ENCODE data around the gene PRPSAP1. TPM values are rescaled to one million over a fixed set of nuclear protein-coding genes. Genes with fewer than 3 reads are reported as not detected.

Gene PRPSAP1
- total RNA-seq, 1 donor = 48.1 TPM

- TF ChIP-seq CTCF (IDR thresholded peaks at IDR 0.05; ENCODE audit: insufficient read depth, low read length) = no peak
- H3K4me3 ChIP-seq (ENCODE audit: low read depth, low read length) = no peak overlapping the region
- no peak for DNase-seq (ENCODE audit: low read depth)
These were observed 16.8 kb downstream of the PRPSAP1 start for GRCh38 chr17:76336756-76337412.

- no peak for DNase-seq (ENCODE audit: low read depth)
- no peak for TF ChIP-seq CTCF (IDR thresholded peaks at IDR 0.05; ENCODE audit: insufficient read depth, low read length)
- H3K4me3 ChIP-seq (ENCODE audit: low read depth, low read length) = no peak overlapping the region
These were observed 17.9 kb downstream of the PRPSAP1 start for GRCh38 chr17:76335716-76336381.

- TF ChIP-seq CTCF (IDR thresholded peaks at IDR 0.05; ENCODE audit: insufficient read depth, low read length) = no peak
- H3K4me3 ChIP-seq (ENCODE audit: low read depth, low read length) = no peak overlapping the region
These were observed 19.8 kb downstream of the PRPSAP1 start for GRCh38 chr17:76333673-76334505.

GRCh38 chr17:76331083-76331482 is 22.6 kb downstream of the PRPSAP1 start:
- DNase-seq (ENCODE audit: low read depth) = no peak
- TF ChIP-seq CTCF (IDR thresholded peaks at IDR 0.05; ENCODE audit: insufficient read depth, low read length) = no peak
- no peak overlapping the region for H3K4me3 ChIP-seq (ENCODE audit: low read depth, low read length)

More at GRCh38 chr17:76333673-76334505, 19.8 kb downstream of the PRPSAP1 start:
- no peak for DNase-seq (ENCODE audit: low read depth)

- no peak for DNase-seq (ENCODE audit: low read depth)
- no peak for TF ChIP-seq CTCF (IDR thresholded peaks at IDR 0.05; ENCODE audit: insufficient read depth, low read length)
These were observed 24.1 kb downstream of the PRPSAP1 start for GRCh38 chr17:76329664-76330063.

GRCh38 chr17:76327696-76328095 is 26.0 kb downstream of the PRPSAP1 start:
- no peak for DNase-seq (ENCODE audit: low read depth)
- no peak overlapping the region for H3K4me3 ChIP-seq (ENCODE audit: low read depth, low read length)
- no peak for TF ChIP-seq CTCF (IDR thresholded peaks at IDR 0.05; ENCODE audit: insufficient read depth, low read length)

More at GRCh38 chr17:76329664-76330063, 24.1 kb downstream of the PRPSAP1 start:
- H3K4me3 ChIP-seq (ENCODE audit: low read depth, low read length) = no peak overlapping the region

All from fibroblast of the aortic adventitia (primary cell).